HG03354 (cell line): ENCODE measurements around the gene RALGAPA1.

Experiments used
- ATAC-seq: cut with Tn5 transposase; IDR thresholded peaks from one replicate; pipeline ENCODE4 v1.9.1; 2021; ENCODE audit warnings: mild to moderate bottlenecking; ENCODE audit not compliant: unreplicated experiment, poor library complexity, severe bottlenecking

Gene RALGAPA1

DNA sequence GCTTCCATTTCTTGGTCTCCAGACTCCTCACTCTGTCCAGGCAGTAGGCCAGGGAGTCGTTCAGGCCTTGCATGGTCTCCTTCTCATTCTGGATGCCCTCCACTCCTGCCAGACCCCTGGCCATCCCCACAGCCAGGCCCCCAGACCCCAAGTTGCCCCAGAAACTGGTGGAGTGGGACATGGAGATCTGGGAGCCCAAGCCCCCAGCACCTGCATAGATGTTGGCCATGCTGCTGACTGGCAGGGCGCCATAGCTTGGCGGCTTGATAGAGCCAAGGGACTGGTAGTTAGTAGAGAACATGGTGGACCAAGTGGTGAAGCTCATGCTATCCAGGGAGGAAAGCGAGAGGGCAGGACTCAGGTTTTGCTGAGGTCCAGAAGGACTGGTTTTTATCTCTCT is 296.3 kb downstream of the RALGAPA1 start:
- ATAC-seq, result no peak

DNA sequence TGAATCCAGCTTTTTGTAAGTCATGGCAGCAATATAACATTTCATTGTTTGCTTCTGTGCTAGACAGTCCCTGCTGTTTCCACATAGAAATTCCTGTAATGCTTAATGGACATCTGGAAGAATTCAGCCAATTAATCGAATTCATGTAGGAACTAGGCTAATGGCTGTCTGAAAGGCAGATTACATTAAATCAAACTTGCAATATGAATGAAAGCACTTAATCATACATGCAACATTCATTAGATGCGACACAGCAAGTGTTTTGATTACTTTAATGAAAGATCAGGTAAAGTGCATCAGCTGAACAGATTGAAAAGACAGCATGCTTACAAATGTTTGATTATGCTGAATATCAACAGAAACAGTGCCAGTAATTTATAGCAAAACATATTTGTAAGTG is 299.2 kb downstream of the RALGAPA1 start:
- ATAC-seq, result no peak

DNA sequence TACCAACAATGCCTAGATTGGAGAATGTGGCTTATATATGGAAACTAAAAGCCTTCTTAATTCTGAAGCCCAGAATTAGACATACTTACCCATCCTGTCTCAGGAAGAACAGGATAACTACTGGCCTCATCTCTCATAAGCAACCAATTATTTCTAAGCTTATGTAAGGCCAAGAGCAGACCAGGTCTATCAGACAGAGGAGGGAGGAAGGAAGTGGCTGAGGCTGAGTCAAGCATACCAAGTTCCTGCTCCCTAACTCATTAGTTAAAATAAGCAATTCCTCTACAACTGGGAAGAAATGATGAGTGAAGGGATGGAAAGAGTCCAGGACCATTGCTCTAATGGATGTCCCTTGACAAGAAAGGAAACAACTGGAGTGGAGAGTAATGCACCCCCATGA is 302.2 kb downstream of the RALGAPA1 start:
- no peak for ATAC-seq

DNA sequence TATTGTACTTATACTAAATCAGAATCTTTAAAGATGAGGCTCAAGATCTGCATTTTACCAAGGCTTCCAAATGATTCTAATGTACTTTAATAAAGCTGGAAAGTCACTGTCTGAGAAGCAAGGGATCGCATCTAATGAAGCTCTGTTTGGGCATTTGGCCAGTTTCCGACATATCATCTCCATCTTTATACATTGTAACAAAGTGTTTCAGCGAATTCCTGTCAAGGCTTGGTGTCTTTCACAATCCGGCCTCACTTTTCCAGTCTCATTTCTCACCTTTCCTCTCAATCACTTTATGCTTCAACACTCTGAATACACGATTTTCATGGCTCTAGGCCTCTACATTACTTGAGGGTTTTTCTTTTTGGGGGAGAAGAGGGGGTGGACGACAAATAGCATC is 302.6 kb downstream of the RALGAPA1 start:
- ATAC-seq, result no peak

DNA sequence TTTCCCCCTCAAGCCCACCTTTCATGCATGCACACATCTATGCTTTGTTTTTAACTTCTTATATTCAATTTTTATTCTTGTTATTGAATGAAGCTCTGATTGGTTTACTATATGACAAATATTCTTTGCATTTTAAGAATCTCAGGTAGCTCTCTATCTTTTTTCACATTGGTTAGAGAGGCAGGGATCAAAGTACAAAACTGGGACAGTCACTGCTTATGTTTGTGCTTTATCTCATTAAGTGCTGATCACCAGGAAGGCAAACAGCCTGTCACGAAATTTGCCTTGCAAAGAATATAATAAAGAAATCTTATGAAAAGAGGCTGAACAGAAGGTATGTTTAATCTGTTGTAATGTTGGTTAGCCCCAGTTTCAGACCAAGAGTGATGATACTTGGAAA is 304.8 kb downstream of the RALGAPA1 start:
- no peak for ATAC-seq

DNA sequence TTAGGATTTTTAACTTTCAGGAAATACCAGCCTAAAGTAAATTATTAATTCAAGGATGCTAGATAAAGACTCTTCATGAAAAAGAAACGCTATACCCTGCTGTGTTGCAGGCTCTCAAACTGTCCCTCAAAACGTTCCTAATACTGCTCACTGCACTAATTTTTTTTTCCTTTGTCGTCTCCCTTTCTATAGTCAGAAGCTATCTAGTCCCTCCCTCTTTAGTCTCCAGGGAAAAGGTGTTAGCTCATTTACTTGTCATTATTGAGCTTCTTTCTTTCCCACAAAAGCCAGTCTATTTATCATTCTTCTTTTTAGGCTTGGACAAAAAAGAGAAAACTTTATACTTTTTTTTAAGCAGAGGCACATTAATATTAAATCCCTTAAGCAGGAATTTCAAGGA is 305.4 kb downstream of the RALGAPA1 start:
- no peak for ATAC-seq

DNA sequence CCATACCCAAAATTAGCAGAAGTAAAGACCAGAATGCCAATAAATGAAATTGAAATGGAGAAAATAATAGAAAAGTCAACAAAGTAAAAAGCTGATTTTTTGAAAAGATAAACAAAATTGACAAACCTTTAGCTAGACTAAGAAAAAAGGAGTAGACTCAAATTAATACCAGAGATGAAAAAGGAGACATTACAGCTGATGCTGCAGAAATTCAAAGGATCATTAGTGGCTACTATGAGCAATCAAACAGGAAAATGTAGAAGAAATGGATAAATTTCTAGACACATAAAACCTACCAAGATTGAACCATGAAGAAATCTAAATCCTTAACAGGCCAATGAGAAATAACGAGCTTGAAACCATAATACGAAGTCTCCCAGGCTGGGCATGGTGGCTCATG is 309.9 kb downstream of the RALGAPA1 start:
- no peak for ATAC-seq

DNA sequence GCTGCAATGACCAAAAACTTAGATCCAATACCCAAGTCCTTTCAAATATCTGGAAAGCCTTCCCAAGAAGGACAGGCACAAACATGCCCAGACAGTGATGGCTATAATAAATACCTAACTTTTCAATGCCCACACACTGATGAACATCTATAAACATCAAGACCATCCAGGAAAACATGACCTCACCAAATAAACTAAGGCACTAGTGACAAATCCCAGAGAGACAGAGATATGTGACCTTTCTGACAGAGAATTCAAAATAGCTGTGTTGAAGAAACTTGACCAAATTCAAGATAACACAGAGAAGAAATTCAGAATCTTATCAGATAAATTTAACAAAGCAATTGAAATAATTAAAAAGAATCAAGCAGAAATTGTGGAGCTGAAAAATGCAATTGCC is 313.8 kb downstream of the RALGAPA1 start:
- no peak for ATAC-seq

DNA sequence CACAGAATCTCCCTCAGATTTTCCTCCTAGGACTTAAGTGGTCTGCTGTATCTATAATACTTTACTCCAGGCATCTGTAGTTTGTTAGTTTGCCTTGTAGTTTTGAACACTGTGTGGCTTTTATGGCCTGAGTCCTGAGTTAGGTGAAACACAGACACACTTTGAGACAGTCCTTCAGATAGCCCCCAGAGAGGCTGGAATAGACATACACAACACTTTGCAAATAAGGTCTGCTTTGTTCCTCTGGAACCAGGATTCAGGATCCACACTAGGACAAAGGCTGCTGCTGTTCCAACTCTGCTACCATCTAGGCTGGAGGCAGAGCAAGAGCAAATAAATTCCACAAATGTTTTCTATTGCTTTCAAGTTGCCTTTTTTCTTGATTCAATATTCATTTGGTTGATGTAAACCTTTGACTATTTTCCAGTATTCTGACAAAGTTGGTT is 316.5 kb downstream of the RALGAPA1 start:
- ATAC-seq, result no peak
